HepG2 (cell line): Measurements from ENCODE around the gene MAMDC2. TPM values are rescaled to one million over a fixed set of nuclear protein-coding genes. Genes with fewer than 3 reads are reported as not detected.
A peak's percentile ranks its signal among the peaks of the same experiment; 100 is the strongest.

Experiments
- CHD2 ChIP-seq: IDR thresholded peaks from 2 replicates; pipeline ENCODE4 v1.6.1; 2011; ENCODE audit warnings: low read depth, low read length, improper control_type of control experiment
- HNRNPL ChIP-seq: fragments of 200-400 bp; formaldehyde crosslinking; IDR thresholded peaks from 2 replicates; pipeline ENCODE4 v1.6.1; 2017; ENCODE audit warnings: mild to moderate bottlenecking, low read depth, low read length
- NFE2L2 ChIP-seq: fragments of 150-350 bp; IDR thresholded peaks from 2 replicates; pipeline ENCODE4 v1.6.1; 2014; ENCODE audit warnings: low read length
- PAWR ChIP-seq: sonication (generic); formaldehyde crosslinking; IDR thresholded peaks from 2 replicates; pipeline ENCODE4 v1.4.0; 2020; ENCODE audit warnings: missing genetic modification reagents, mild to moderate bottlenecking, borderline replicate concordance
- RXRA ChIP-seq: sonication (generic); formaldehyde crosslinking; IDR thresholded peaks from 2 replicates; pipeline ENCODE4 v1.5.1; 2020; ENCODE audit warnings: missing genetic modification reagents
- SMAD1 ChIP-seq: sonication (generic); formaldehyde crosslinking; IDR thresholded peaks from 2 replicates; pipeline ENCODE4 v1.4.0; 2020; ENCODE audit warnings: missing genetic modification reagents, low read depth, mild to moderate bottlenecking, borderline replicate concordance
- TAF1 ChIP-seq: sonication (generic); formaldehyde crosslinking; IDR thresholded peaks from 2 replicates; pipeline ENCODE4 v1.4.0; 2020; ENCODE audit warnings: missing genetic modification reagents
- TMF1 ChIP-seq: sonication (generic); formaldehyde crosslinking; IDR thresholded peaks from 2 replicates; pipeline ENCODE4 v1.8.1; 2022; ENCODE audit warnings: low read depth, missing genetic modification reagents
- ZNF329 ChIP-seq: sonication (generic); formaldehyde crosslinking; IDR thresholded peaks from 2 replicates; pipeline ENCODE4 v1.9.0; 2021; ENCODE audit warnings: low read depth, mild to moderate bottlenecking, missing genetic modification reagents
- ZNF44 ChIP-seq: sonication (generic); formaldehyde crosslinking; IDR thresholded peaks from 2 replicates; pipeline ENCODE4 v1.5.1; 2020; ENCODE audit warnings: mild to moderate bottlenecking, missing genetic modification reagents
- ZZZ3 ChIP-seq: sonication (generic); formaldehyde crosslinking; IDR thresholded peaks from 2 replicates; pipeline ENCODE4 v1.4.0; 2020; ENCODE audit warnings: missing genetic modification reagents, mild to moderate bottlenecking, borderline replicate concordance
- polyA plus RNA-seq, 8 experiments: library from polyadenylated mRNA; depleted of rRNA in 3 of 8; stranded (reverse) in 7 of 8; unstranded in 1 of 8; fragments of >200 nt; fragmentation: Illumina TruSeq in 4 of 8; extraction: Trizol in 4 of 8; gene quantifications; 2 replicates each; pipeline versions ENCODE4 v1.2.1 to v1.2.3, GENCODE V29; 2011 to 2016; ENCODE audit warnings: low read depth in 4 of 8, missing spikeins in 1 of 8, mixed read lengths in 1 of 8; ENCODE audit not compliant: insufficient read depth in 1 of 8
- total RNA-seq, 5 experiments: library from RNA; depleted of rRNA; stranded (reverse); fragments of >200 nt; fragmentation: Illumina TruSeq; extraction: Trizol; gene quantifications; 2 replicates each; pipeline ENCODE4 v1.2.3, GENCODE V29; 2016; ENCODE audit warnings: low read depth in 1 of 5
- TF ChIP-seq, protein P1 (sequence below): sonication (generic); formaldehyde crosslinking; IDR thresholded peaks from 2 replicates; pipeline ENCODE4 v1.4.0; 2020; ENCODE audit warnings: missing genetic modification reagents
- TF ChIP-seq, protein P2 (sequence below): sonication (generic); formaldehyde crosslinking; IDR thresholded peaks from 2 replicates; pipeline ENCODE4 v1.5.1; 2020; ENCODE audit warnings: mild to moderate bottlenecking, missing genetic modification reagents, moderate library complexity
- TF ChIP-seq, protein P3 (sequence below): sonication (generic); formaldehyde crosslinking; IDR thresholded peaks from 2 replicates; pipeline ENCODE4 v1.8.1; 2023; ENCODE audit warnings: mild to moderate bottlenecking, moderate library complexity, missing genetic modification reagents
- TF ChIP-seq, protein P4 (sequence below): sonication (generic); formaldehyde crosslinking; IDR thresholded peaks from 2 replicates; pipeline ENCODE4 v1.4.0; 2020; ENCODE audit warnings: missing genetic modification reagents, borderline replicate concordance

The MAMDC2 gene
- total and polyA plus RNA-seq, 2 of the 13 experiments (the other 11 are each of a cell fraction or from before 2014, with no cell fraction given), result not detected

- TF ChIP-seq, protein P1, sequence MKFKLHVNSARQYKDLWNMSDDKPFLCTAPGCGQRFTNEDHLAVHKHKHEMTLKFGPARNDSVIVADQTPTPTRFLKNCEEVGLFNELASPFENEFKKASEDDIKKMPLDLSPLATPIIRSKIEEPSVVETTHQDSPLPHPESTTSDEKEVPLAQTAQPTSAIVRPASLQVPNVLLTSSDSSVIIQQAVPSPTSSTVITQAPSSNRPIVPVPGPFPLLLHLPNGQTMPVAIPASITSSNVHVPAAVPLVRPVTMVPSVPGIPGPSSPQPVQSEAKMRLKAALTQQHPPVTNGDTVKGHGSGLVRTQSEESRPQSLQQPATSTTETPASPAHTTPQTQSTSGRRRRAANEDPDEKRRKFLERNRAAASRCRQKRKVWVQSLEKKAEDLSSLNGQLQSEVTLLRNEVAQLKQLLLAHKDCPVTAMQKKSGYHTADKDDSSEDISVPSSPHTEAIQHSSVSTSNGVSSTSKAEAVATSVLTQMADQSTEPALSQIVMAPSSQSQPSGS (CRISPR knock-in tag), result no peak
- TF ChIP-seq HNRNPL (0 out of 2 replicates have a peak, but pooled peaks have one; percentile 29), ZZZ3 (CRISPR knock-in tag) (no peak; the same call in 1 of the 2 replicates), PAWR (0 out of 2 replicates have a peak, but pooled peaks have one; percentile 63), TAF1 (CRISPR knock-in tag) (peak; percentile 86), TMF1 (CRISPR knock-in tag) (peak; percentile 80; the same call in 1 of the 2 replicates), RXRA (CRISPR knock-in tag) (no peak), ZNF44 (CRISPR knock-in tag) (peak; percentile 85), CHD2 (peak; percentile 94), SMAD1 (CRISPR knock-in tag) (0 out of 2 replicates have a peak, but pooled peaks have one; percentile 36), NFE2L2 (no peak), ZNF329 (CRISPR knock-in tag) (0 out of 2 replicates have a peak, but pooled peaks have one; percentile 11)
- TF ChIP-seq, protein P2, sequence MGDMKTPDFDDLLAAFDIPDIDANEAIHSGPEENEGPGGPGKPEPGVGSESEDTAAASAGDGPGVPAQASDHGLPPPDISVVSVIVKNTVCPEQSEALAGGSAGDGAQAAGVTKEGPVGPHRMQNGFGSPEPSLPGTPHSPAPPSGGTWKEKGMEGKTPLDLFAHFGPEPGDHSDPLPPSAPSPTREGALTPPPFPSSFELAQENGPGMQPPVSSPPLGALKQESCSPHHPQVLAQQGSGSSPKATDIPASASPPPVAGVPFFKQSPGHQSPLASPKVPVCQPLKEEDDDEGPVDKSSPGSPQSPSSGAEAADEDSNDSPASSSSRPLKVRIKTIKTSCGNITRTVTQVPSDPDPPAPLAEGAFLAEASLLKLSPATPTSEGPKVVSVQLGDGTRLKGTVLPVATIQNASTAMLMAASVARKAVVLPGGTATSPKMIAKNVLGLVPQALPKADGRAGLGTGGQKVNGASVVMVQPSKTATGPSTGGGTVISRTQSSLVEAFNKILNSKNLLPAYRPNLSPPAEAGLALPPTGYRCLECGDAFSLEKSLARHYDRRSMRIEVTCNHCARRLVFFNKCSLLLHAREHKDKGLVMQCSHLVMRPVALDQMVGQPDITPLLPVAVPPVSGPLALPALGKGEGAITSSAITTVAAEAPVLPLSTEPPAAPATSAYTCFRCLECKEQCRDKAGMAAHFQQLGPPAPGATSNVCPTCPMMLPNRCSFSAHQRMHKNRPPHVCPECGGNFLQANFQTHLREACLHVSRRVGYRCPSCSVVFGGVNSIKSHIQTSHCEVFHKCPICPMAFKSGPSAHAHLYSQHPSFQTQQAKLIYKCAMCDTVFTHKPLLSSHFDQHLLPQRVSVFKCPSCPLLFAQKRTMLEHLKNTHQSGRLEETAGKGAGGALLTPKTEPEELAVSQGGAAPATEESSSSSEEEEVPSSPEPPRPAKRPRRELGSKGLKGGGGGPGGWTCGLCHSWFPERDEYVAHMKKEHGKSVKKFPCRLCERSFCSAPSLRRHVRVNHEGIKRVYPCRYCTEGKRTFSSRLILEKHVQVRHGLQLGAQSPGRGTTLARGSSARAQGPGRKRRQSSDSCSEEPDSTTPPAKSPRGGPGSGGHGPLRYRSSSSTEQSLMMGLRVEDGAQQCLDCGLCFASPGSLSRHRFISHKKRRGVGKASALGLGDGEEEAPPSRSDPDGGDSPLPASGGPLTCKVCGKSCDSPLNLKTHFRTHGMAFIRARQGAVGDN (CRISPR knock-in tag), result peak; percentile 99
- TF ChIP-seq, protein P3, sequence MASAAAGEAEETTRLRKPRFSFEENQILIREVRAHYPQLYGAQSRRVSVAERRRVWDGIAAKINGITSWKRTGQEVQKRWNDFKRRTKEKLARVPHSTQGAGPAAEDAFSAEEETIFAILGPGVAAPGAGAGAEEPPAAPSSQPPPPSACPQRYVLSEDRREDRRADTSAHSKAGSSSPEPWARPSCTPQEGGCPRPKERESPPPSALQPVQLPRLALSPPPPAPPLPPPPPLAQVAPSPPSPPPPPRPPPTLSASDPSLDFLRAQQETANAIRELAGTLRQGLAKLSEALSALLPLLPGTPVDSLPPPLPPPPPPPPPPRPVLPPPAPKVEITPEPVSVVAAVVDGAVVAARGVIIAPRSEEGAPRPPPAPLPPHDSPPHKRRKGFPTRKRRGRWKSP (CRISPR knock-in tag), result peak; percentile 80
- TF ChIP-seq, protein P4, sequence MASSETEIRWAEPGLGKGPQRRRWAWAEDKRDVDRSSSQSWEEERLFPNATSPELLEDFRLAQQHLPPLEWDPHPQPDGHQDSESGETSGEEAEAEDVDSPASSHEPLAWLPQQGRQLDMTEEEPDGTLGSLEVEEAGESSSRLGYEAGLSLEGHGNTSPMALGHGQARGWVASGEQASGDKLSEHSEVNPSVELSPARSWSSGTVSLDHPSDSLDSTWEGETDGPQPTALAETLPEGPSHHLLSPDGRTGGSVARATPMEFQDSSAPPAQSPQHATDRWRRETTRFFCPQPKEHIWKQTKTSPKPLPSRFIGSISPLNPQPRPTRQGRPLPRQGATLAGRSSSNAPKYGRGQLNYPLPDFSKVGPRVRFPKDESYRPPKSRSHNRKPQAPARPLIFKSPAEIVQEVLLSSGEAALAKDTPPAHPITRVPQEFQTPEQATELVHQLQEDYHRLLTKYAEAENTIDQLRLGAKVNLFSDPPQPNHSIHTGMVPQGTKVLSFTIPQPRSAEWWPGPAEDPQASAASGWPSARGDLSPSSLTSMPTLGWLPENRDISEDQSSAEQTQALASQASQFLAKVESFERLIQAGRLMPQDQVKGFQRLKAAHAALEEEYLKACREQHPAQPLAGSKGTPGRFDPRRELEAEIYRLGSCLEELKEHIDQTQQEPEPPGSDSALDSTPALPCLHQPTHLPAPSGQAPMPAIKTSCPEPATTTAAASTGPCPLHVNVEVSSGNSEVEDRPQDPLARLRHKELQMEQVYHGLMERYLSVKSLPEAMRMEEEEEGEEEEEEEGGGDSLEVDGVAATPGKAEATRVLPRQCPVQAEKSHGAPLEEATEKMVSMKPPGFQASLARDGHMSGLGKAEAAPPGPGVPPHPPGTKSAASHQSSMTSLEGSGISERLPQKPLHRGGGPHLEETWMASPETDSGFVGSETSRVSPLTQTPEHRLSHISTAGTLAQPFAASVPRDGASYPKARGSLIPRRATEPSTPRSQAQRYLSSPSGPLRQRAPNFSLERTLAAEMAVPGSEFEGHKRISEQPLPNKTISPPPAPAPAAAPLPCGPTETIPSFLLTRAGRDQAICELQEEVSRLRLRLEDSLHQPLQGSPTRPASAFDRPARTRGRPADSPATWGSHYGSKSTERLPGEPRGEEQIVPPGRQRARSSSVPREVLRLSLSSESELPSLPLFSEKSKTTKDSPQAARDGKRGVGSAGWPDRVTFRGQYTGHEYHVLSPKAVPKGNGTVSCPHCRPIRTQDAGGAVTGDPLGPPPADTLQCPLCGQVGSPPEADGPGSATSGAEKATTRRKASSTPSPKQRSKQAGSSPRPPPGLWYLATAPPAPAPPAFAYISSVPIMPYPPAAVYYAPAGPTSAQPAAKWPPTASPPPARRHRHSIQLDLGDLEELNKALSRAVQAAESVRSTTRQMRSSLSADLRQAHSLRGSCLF (CRISPR knock-in tag), result no peak
Measured at GRCh38 chr9:70258692-70259511, 215.3 kb downstream of the MAMDC2 start, which contains the start of gene SMC5 (continued).
